Stimulated activated naive CD8-positive, alpha-beta T cell treated with anti-CD3 and anti-CD28 coated beads, Interleukin-15, Interleukin-2, amounts not matched to agents 100 U/mL and 50 U/mL, for 24 hours (primary cell): ENCODE results near the gene TASP1.
"Not testable (repeated sequence)": the region's sequence is repeated elsewhere in the genome, so short reads cannot be mapped to it uniquely, and the experiment has no call there.

ENCODE experiments used
- ATAC-seq: fragments of 150-1000 bp; cut with Tn5 transposase; one replicate; pipeline ENCODE4 v1.10.0; 2021
- DNase-seq: peaks from one replicate; pipeline ENCODE4 v3.0.0; 2021

The TASP1 gene

GRCh38 chr20:13648291-13649228 lies 9.8 kb upstream of the TASP1 start:
- no peak for DNase-seq
- no peak for ATAC-seq

DNA sequence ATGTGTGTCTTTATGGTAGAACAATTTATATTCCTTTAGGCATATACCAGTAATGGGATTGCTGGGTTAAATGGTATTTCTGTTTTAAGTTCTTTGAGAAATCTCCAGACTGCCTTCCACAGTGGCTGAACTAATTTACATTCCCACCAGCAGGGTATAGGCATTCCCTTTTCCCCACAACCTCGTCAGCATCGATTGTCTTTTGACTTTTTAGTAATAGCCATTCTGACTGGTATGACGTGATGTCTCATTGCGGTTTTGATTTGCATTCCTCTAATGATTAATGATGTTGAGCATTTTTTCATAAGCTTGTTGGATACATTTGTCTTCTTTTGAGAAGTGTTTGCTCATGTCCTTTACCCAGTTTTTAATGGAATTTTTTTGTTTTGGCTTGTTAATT lies 5.3 kb upstream of the TASP1 start:
- DNase-seq, result no peak
- ATAC-seq, result no peak

DNA sequence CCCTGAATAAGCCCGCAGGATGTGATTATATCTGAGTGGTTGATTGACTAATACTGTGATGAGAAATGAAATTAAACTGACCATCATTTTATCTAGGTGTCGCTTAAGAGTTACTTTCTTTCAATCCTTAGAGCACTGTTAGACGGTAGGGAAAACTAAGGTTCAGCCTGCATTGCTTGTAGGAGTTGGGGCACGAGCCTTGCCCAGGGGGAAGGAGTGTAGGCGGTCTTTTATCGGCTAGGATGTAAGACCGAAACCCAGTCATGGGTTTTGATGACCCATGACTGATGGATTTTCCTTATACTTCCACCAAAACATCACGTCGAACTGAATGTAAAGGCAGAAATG lies 392 bp upstream of the TASP1 start:
- peak; percentile 42 for ATAC-seq
- DNase-seq, result no peak

DNA sequence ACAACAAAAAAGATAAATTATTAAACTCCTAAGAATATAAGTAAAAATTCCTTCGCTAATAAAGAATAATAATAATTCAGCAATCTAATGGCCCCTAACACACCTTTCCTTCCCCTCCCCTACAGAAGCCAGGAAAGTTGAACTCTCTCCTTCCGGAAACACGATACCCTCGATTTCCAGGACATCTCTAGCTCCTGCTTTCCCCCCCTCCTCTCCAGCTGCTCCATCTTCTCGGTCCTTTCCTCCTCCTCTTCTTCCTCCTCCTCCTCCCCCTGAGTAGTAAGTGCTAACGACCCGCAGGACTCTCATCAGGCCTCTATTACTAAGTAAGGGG lies 603 bp downstream of the TASP1 start:
- no peak for ATAC-seq
- DNase-seq, result no peak

- ATAC-seq (no peak), DNase-seq (no peak)
These were observed 6.3 kb downstream of the TASP1 start for GRCh38 chr20:13632431-13632830.

DNA sequence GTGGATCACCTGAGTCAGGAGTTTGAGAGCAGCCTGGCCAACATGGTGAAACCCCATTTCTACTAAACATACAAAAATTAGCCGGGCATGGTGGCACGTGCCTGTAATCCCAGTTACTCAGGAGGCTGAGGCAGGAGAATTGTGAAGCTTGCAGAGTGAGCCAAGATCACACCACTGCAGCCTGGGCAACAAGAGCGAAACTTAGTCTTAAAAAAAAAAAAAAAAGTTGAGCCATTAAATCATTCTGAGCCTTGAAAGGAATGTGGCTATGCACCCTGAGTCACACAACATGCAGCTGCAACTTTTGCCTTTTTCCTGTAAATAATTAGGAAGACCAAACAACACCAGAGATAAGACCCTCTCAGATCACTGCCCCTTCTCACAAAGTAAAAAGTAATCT lies 11.2 kb downstream of the TASP1 start:
- DNase-seq, ATAC-seq: not testable (repeated sequence)

- no peak for DNase-seq
- ATAC-seq, result no peak
These were observed 12.0 kb downstream of the TASP1 start for GRCh38 chr20:13626724-13627123.

- ATAC-seq, result no peak
- no peak for DNase-seq
These were observed 13.3 kb downstream of the TASP1 start for GRCh38 chr20:13625304-13625979.

DNA sequence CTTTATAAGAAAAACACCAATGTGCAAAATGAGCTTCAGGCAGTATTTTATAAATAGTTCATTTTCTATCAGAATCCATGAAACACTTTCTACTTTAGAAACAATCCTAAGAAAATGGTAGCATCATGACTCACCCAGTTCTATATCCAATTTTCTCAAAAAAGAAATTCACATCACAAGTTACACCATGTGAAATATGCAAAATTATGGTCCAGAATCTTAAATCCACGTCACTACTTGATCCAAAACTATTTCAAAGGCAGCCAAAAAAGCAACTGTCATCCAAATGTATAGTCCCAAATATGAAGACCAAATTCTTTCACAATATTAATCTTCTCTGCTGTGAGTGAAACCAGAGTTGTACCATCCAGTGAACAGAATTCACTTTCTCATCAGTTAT lies 19.3 kb downstream of the TASP1 start:
- ATAC-seq, DNase-seq: not testable (repeated sequence)

- not testable (repeated sequence) for DNase-seq
These were observed 20.3 kb downstream of the TASP1 start for GRCh38 chr20:13618456-13618855.

DNA sequence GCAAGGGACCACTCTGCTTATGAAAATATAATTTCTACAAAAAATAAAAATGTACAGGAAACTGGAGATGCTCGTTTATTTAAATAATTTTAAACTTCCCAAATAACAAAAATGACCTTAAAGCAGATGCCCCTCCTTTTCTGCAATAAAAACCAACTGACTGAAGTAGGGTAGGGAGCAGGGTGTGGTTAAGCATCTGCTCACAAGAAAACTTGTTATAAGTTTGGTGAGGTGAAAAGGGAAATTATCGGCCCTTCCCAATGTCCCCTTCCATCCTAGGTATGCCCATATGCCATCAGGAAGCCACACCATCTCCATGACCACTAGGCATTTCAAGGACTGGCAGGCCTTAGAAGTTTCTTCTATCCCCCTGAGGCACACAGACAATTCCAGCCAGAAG lies 21.1 kb downstream of the TASP1 start:
- not testable (repeated sequence) for DNase-seq, ATAC-seq

More at GRCh38 chr20:13618456-13618855, 20.3 kb downstream of the TASP1 start:
- not testable (repeated sequence) for ATAC-seq

GRCh38 chr20:13616713-13617112 lies 22.0 kb downstream of the TASP1 start:
- not testable (repeated sequence) for ATAC-seq, DNase-seq

DNA sequence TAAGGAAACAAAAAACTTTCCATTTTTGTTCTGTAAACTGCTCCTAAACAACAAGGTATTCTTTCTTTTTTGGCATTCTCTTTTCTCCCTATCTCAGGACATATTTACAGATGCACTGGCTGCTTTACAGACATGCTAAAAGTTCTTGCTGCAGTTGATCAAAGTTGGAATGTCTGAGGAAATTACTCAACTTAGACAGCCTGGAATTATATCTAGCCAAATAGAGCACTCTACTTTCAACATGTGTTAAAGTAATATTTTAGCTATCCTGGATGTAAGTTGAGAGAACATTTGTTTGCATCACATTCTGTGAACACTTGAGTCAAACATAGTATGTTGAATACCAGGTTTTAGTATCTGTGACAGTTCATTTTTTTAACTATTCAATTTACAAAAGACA lies 24.8 kb downstream of the TASP1 start:
- DNase-seq (no peak), ATAC-seq (no peak)

- no peak for ATAC-seq
- no peak for DNase-seq
These were observed 27.1 kb downstream of the TASP1 start for GRCh38 chr20:13611611-13612125.

DNA sequence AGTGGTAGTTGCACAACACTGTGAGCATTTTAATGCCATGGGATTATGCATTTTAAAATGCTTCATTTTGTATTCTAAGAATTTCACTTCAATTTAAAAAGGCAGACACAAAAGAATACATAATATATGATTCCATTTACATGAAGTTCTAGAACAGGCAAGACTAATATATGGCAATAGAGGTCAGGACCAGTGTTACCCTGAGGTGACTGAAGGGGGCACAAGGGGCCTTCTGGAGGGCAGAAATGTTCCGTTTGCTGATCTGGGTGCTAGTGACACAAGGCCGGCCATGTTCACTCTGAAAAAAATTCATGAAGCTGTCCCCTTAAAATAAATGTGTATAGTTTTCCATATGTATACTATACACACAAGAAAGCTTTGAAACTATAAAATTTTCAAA lies 28.5 kb downstream of the TASP1 start:
- DNase-seq, result peak; percentile 11
- no peak for ATAC-seq

- ATAC-seq, result no peak
- no peak for DNase-seq
These were observed 30.7 kb downstream of the TASP1 start for GRCh38 chr20:13608066-13608465.

GRCh38 chr20:13593423-13593822 lies 45.3 kb downstream of the TASP1 start:
- ATAC-seq, DNase-seq: not testable (repeated sequence)

GRCh38 chr20:13588049-13588448 lies 50.7 kb downstream of the TASP1 start:
- DNase-seq (no peak), ATAC-seq (no peak)

- DNase-seq (no peak), ATAC-seq (no peak)
These were observed 51.4 kb downstream of the TASP1 start for GRCh38 chr20:13587370-13587769.

DNA sequence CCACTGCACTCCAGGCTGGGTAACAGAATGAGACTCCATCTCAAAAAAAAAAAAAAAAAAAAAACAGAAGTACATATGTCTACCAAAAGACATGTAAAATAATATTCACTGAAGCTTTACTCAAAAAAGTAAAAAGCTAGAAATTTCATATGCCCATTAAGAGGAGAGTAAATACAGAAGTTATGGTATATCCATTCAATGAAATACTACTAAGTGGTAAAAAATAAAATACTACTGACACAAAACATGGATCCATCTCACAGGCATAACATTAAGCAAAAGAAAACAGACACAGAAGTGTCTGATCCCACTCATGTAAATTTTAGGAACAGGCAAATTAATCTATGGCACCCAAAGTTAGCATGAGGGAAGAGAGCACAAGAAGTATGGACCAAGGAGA lies 52.6 kb downstream of the TASP1 start:
- no peak for ATAC-seq
- no peak for DNase-seq

DNA sequence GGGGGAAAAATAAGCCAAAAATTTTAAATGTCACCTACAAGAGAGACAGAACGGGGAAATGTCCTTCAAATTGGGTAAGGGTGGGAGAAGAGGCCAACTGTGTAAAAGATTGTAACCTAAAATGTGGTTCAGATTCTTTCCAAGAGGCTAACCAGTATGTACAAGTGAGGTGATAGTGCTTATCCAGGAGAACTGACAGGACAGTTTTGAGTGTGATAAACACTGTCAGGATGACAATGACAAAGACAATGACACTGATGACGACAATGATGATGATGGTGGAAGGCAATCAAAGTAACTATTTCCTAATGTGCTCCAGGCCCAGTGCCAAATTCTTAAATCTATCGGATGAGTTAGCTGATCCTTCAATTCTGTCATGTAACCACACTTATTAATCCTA lies 57.3 kb downstream of the TASP1 start:
- no peak for ATAC-seq

GRCh38 chr20:13580707-13581106 lies 58.0 kb downstream of the TASP1 start:
- DNase-seq, result no peak
- ATAC-seq, result no peak

More for the DNA sequence above, 57.3 kb downstream of the TASP1 start:
- no peak for DNase-seq

DNA sequence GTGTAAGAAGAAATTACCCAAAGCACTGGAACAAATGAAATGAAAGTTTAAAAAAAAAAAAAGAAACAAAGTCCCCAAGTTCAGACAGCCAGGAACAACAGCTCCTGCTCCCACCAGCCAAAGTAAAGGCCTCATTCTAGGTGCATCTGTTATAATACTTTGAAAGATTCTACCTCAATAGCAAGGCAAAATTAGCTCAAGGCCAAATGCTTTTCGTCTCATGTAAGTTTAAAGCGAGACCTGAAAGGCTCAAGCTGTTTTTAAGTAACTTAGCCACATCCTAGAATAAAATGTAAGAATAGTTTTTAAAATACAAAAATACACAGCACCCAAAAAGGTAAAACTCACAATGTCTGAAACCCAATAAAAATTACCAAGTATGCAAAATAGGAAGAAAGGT lies 64.7 kb downstream of the TASP1 start:
- DNase-seq, result no peak
- no peak for ATAC-seq
